Fibroblast of the conjunctiva (primary cell): ENCODE data around the gene DHRS9.
"Not testable (repeated sequence)": the region's sequence is repeated elsewhere in the genome, so short reads cannot be mapped to it uniquely, and the experiment has no call there.

ENCODE experiments used
- DNase-seq: peaks from one replicate; pipeline ENCODE4 v3.0.0-alpha.2; 2010; ENCODE audit warnings: low read depth

DHRS9 gene

GRCh38 chr2:169136428-169136827 lies 67.1 kb downstream of the DHRS9 start:
- DNase-seq, result not testable (repeated sequence)

- DNase-seq, result no peak
Measured at GRCh38 chr2:169136885-169137534, 67.6 kb downstream of the DHRS9 start.

GRCh38 chr2:169137924-169138323 lies 68.6 kb downstream of the DHRS9 start:
- no peak for DNase-seq

- no peak for DNase-seq
Measured at GRCh38 chr2:169139145-169139544, 69.8 kb downstream of the DHRS9 start.

GRCh38 chr2:169139993-169140767 lies 70.8 kb downstream of the DHRS9 start:
- DNase-seq, result no peak

GRCh38 chr2:169141713-169142352 lies 72.5 kb downstream of the DHRS9 start:
- peak; percentile 18 for DNase-seq

- no peak for DNase-seq
Measured at GRCh38 chr2:169143998-169144397, 74.6 kb downstream of the DHRS9 start.
